ENCODE measurements around the gene DHX16. TPM values are rescaled to one million over a fixed set of nuclear protein-coding genes. Genes with fewer than 3 reads are reported as not detected.

The DHX16 gene
- total and polyA plus RNA-seq, 2 of the 8 experiments (the other 6 are each of a cell fraction or from before 2014, with no cell fraction given) = 27.4 to 44.4 TPM

DNA sequence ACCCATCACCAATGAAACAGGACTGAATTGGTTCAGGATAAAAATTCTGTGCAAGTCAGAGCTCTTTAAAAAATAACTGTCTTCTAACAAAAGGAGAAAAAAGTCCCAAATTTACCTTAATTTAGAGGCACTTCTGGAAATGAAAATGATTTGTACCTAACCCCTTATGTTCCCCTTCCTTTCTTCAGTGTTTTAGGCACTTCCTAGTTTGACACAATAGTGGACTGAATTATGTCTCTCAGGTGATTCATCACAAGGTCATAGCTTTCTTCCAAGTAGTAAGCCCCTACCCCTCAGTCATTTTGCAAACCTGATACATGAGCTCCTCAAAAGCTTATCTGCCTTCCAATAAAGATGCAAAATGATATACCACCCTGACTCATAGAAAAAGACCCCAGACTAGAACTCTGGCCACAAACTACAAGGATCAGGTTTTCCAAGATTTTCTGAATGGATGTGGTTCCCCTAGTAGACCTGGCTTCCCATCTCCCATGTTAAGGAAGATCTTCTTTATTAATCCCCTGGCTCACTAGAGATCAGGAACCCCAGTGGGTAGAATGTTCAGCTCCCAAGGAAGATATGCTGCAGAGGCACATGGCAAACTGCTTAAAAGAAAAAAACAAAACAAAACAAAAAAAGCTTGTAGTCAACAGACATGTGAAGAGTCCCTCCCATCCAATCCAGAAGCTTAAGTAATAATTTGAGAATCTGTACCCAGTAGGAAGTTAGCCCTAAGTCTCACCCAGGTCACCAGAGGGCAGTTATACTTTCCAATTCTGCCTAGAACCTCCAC, 59.4 kb downstream of the DHX16 start:
- ChIA-PET POLR2A (ENCODE audit: partially characterized antibody) (interaction anchor here (0.8 to 4.8 kb wide), 28 partner anchors 15 to 288 kb away, joined by 3 to 443 read pairs (median 6); partner anchors contain the start of genes ABCF1, ATAT1, C6orf136 and GNL1), CTCF (ENCODE audit: partially characterized antibody) (interaction anchor here (0.6 to 2.4 kb wide), 15 partner anchors 8 to 130 kb away, joined by 3 to 17 read pairs (median 4); partner anchors contain the start of genes ATAT1 and DHX16)
- Histone ChIP-seq H3K9ac (replicated peaks in 1 of 4; ENCODE audit: extremely low read depth in 1 of 4, low read depth in 3 of 4, low read length in 3 of 4) (no peak overlapping the region), H3K4me1 (replicated peaks in 1 of 4; ENCODE audit: control insufficient read depth in 3 of 4, insufficient read depth in 4 of 4, low read length in 3 of 4) (peaks cover 0 to 6% (median 3%) of the 10 kb centered on the region in 4 experiments; a peak in 4 of 7 replicates), H3K18ac (ENCODE audit: extremely low read depth, low read length) (no peak overlapping the region), H3K27me3 (replicated peaks in 1 of 4; ENCODE audit: control insufficient read depth in 3 of 4, extremely low read depth in 1 of 4, insufficient read depth in 3 of 4, low read length in 3 of 4) (no peaks in the 10 kb centered on the region), H2BK120ac (replicated peaks; ENCODE audit: low read depth, low read length) (no peak overlapping the region), H3K14ac (ENCODE audit: insufficient read length) (no peak overlapping the region), H3K23me2 (ENCODE audit: low read depth, low read length) (peaks cover 13% of the 10 kb centered on the region), H3K79me1 (ENCODE audit: low read depth, low read length) (peaks cover 9% of the 10 kb centered on the region; the same call in 1 of the 2 replicates), H2BK15ac (ENCODE audit: low read length) (no peak overlapping the region), H3K27ac (ENCODE audit: low read depth, low read length) (no peak overlapping the region), H4K5ac (ENCODE audit: insufficient read length, low read depth, low read length) (no peak overlapping the region), H4K91ac (replicated peaks; ENCODE audit: insufficient read length, low read length) (no peak overlapping the region), H2BK12ac (ENCODE audit: low read depth, low read length) (no peak overlapping the region), H4K20me1 (replicated peaks in 1 of 2; ENCODE audit: control insufficient read depth in 1 of 2, insufficient read depth in 2 of 2, low read length in 2 of 2) (peaks cover 4 to 6% of the 10 kb centered on the region in 2 experiments), H3K4me2 (ENCODE audit: insufficient read depth in 1 of 2, low read depth in 2 of 2, low read length in 2 of 2) (peak overlapping the region; percentile 4 to 98; a peak in 2 of 4 replicates), H3K79me2 (ENCODE audit: control insufficient read depth in 1 of 2, insufficient read depth in 2 of 2, low read length in 2 of 2) (peaks cover 4 to 65% of the 10 kb centered on the region in 2 experiments; a peak in 3 of 4 replicates), H4K8ac (ENCODE audit: extremely low read depth, insufficient read depth, low read length) (no peak overlapping the region), H2AK5ac (ENCODE audit: low read depth, low read length) (no peak overlapping the region), H2AFZ (ENCODE audit: low read length) (no peak overlapping the region), H3K9me3 (ENCODE audit: insufficient read depth in 2 of 2, low read depth in 1 of 2, low read length in 1 of 2) (no peaks in the 10 kb centered on the region), H2BK20ac (ENCODE audit: low read length) (no peak overlapping the region), H3K56ac (replicated peaks; ENCODE audit: insufficient read length, low read depth, low read length) (no peak overlapping the region), H2BK5ac (ENCODE audit: low read depth, low read length) (no peak overlapping the region), H3K23ac (ENCODE audit: insufficient read length) (no peak overlapping the region), H3K4me3 (ENCODE audit: extremely low read depth in 1 of 4, insufficient read depth in 2 of 4, low read depth in 3 of 4, low read length in 4 of 4) (peak overlapping the region in 1 of 4 experiments; percentile 90; a peak in 2 of 8 replicates), H3K36me3 (ENCODE audit: control insufficient read depth in 2 of 4, insufficient read depth in 4 of 4, low read length in 3 of 4) (peaks cover 13 to 56% (median 27%) of the 10 kb centered on the region in 4 experiments), H3K4ac (replicated peaks; ENCODE audit: insufficient read length, low read depth, low read length) (no peak overlapping the region)
- no peak for FAIRE-seq
- TF ChIP-seq, protein P1, sequence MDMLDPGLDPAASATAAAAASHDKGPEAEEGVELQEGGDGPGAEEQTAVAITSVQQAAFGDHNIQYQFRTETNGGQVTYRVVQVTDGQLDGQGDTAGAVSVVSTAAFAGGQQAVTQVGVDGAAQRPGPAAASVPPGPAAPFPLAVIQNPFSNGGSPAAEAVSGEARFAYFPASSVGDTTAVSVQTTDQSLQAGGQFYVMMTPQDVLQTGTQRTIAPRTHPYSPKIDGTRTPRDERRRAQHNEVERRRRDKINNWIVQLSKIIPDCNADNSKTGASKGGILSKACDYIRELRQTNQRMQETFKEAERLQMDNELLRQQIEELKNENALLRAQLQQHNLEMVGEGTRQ (IDR thresholded peaks at IDR 0.05; ENCODE audit: low read length) = no peak
- TF ChIP-seq SIRT6 (IDR thresholded peaks at IDR 0.05; ENCODE audit: low read length) (no peak), SP4 (IDR thresholded peaks at IDR 0.05; ENCODE audit: low read length) (0 out of 2 replicates have a peak, but pooled peaks have one; percentile 12), POLR2A (IDR thresholded peaks at IDR 0.05; ENCODE audit: control extremely low read depth in 1 of 2, low read depth in 2 of 2, low read length in 2 of 2) (peak; percentile 2 to 34; a peak in 2 of 3 replicates), PHF8 (conservative IDR thresholded peaks at IDR 0.05; ENCODE audit: low read depth, low read length) (no peak), RFX5 (IDR thresholded peaks at IDR 0.05; ENCODE audit: borderline replicate concordance, low read depth, low read length) (no peak), TAF7 (optimal IDR thresholded peaks at IDR 0.05; ENCODE audit: borderline replicate concordance, low read depth, low read length) (peak; percentile 16), KDM5A (IDR thresholded peaks at IDR 0.05; ENCODE audit: low read length) (no peak), SP1 (IDR thresholded peaks at IDR 0.05; ENCODE audit: low read depth, low read length) (no peak)
- no peak for DNase-seq (ENCODE audit: low read depth in 1 of 2, low spot score in 2 of 2)

Data from H1 (cell line).